H9 (cell line): ENCODE measurements around the gene GID8. TPM values are rescaled to one million over a fixed set of nuclear protein-coding genes. Genes with fewer than 3 reads are reported as not detected.

Source experiments
- DNase-seq: peaks from one replicate; pipeline ENCODE4 v3.0.0-alpha.2; 2017
- H2AFZ ChIP-seq: one replicate; pipeline ENCODE4 v1.6.1; 2013; ENCODE audit warnings: mild to moderate bottlenecking, low read length, control low read depth, moderate library complexity
- H2AK5ac ChIP-seq: 2 replicates; pipeline ENCODE4 v1.6.1; 2013; ENCODE audit warnings: low read length, control low read depth, mixed read lengths; ENCODE audit not compliant: insufficient read length
- H2BK120ac ChIP-seq: one replicate; pipeline ENCODE4 v1.6.1; 2013; ENCODE audit warnings: low read depth, mild to moderate bottlenecking, low read length, control low read depth, inconsistent platforms; ENCODE audit not compliant: poor library complexity, severe bottlenecking
- H2BK12ac ChIP-seq: 2 replicates; pipeline ENCODE4 v1.6.1; 2013; ENCODE audit warnings: low read length, control low read depth, mixed read lengths, low read depth; ENCODE audit not compliant: insufficient read length
- H2BK15ac ChIP-seq: 2 replicates; pipeline ENCODE4 v1.6.1; 2013; ENCODE audit warnings: low read depth, low read length, control low read depth
- H2BK20ac ChIP-seq: one replicate; pipeline ENCODE4 v1.6.1; 2013; ENCODE audit warnings: low read depth, mild to moderate bottlenecking, low read length, control low read depth, inconsistent platforms; ENCODE audit not compliant: poor library complexity, severe bottlenecking
- H2BK5ac ChIP-seq: 2 replicates; pipeline ENCODE4 v1.6.1; 2013; ENCODE audit warnings: low read length, control low read depth, mixed read lengths; ENCODE audit not compliant: insufficient read length
- H3K14ac ChIP-seq: 2 replicates; pipeline ENCODE4 v1.6.1; 2013; ENCODE audit warnings: low read length, control low read depth; ENCODE audit not compliant: insufficient read depth
- H3K18ac ChIP-seq: 2 replicates; pipeline ENCODE4 v1.6.1; 2013; ENCODE audit warnings: low read depth, mild to moderate bottlenecking, mixed read lengths, low read length, control low read depth; ENCODE audit not compliant: insufficient read length
- H3K23ac ChIP-seq: 2 replicates; pipeline ENCODE4 v1.6.1; 2013; ENCODE audit warnings: low read length, control low read depth, mixed read lengths, low read depth; ENCODE audit not compliant: insufficient read length
- H3K23me2 ChIP-seq: 2 replicates; pipeline ENCODE4 v1.6.1; 2013; ENCODE audit warnings: low read depth, mild to moderate bottlenecking, mixed read lengths, low read length, control low read depth; ENCODE audit not compliant: insufficient read length, poor library complexity, severe bottlenecking
- H3K27ac ChIP-seq: 2 replicates; pipeline ENCODE4 v1.5.1; 2013; ENCODE audit warnings: low read length, control low read depth, mixed read lengths, low read depth; ENCODE audit not compliant: insufficient read length
- H3K27me3 ChIP-seq: 2 replicates; pipeline ENCODE4 v1.6.1; 2013; ENCODE audit warnings: low read length, control low read depth, inconsistent platforms; ENCODE audit not compliant: insufficient read depth
- H3K4ac ChIP-seq: 2 replicates; pipeline ENCODE4 v1.6.1; 2013; ENCODE audit warnings: low read depth, mild to moderate bottlenecking, control low read depth, inconsistent platforms, low read length, moderate library complexity
- H3K4me1 ChIP-seq: 2 replicates; pipeline ENCODE4 v1.6.1; 2013; ENCODE audit warnings: low read length, control low read depth, inconsistent platforms; ENCODE audit not compliant: insufficient read depth
- H3K4me2 ChIP-seq: 2 replicates; pipeline ENCODE4 v1.6.1; 2013; ENCODE audit warnings: low read length, control low read depth, mixed read lengths; ENCODE audit not compliant: insufficient read length, insufficient read depth
- H3K56ac ChIP-seq: 2 replicates; pipeline ENCODE4 v1.6.1; 2013; ENCODE audit warnings: low read depth, mild to moderate bottlenecking, mixed read lengths, low read length, control low read depth; ENCODE audit not compliant: insufficient read length
- H3K79me1 ChIP-seq: 2 replicates; pipeline ENCODE4 v1.6.1; 2013; ENCODE audit warnings: low read depth, mild to moderate bottlenecking, moderate library complexity, low read length, control low read depth, inconsistent platforms; ENCODE audit not compliant: insufficient read depth, poor library complexity, severe bottlenecking
- H3K79me2 ChIP-seq: 2 replicates; pipeline ENCODE4 v1.6.1; 2013; ENCODE audit warnings: low read length, control low read depth, inconsistent platforms; ENCODE audit not compliant: insufficient read depth
- H3K9ac ChIP-seq: 2 replicates; pipeline ENCODE4 v1.6.1; 2013; ENCODE audit warnings: low read length, control low read depth, mixed read lengths; ENCODE audit not compliant: insufficient read length; ENCODE audit errors: extremely low read depth
- H3K9me3 ChIP-seq: one replicate; pipeline ENCODE4 v1.6.1; 2013; ENCODE audit warnings: low read depth, low read length, inconsistent platforms; ENCODE audit not compliant: control insufficient read depth
- H3T11ph ChIP-seq: one replicate; pipeline ENCODE4 v1.6.1; 2013; ENCODE audit warnings: mild to moderate bottlenecking, low read length, control low read depth, inconsistent platforms
- H4K20me1 ChIP-seq: one replicate; pipeline ENCODE4 v1.6.1; 2013; ENCODE audit not compliant: control insufficient read depth, insufficient read length, insufficient read depth
- H4K5ac ChIP-seq: 2 replicates; pipeline ENCODE4 v1.6.1; 2013; ENCODE audit warnings: low read depth, mild to moderate bottlenecking, mixed read lengths, low read length, control low read depth; ENCODE audit not compliant: insufficient read length
- H4K8ac ChIP-seq: replicated peaks from 2 replicates; pipeline ENCODE4 v1.6.1; 2013; ENCODE audit warnings: low read length, control low read depth, mixed read lengths, low read depth; ENCODE audit not compliant: insufficient read length
- H4K91ac ChIP-seq: 2 replicates; pipeline ENCODE4 v1.6.1; 2013; ENCODE audit warnings: low read depth, mild to moderate bottlenecking, moderate library complexity, mixed read lengths, low read length, control low read depth; ENCODE audit not compliant: insufficient read length
- H3K27ac Mint-ChIP-seq, 3 experiments: 2 replicates in 2 of 3; 3 replicates in 1 of 3; pipeline ENCODE4 v1.8.0; 2020 to 2021; ENCODE audit warnings: mixed read lengths in 3 of 3, mild to moderate bottlenecking in 1 of 3, moderate library complexity in 1 of 3
- H3K27me3 Mint-ChIP-seq: 2 replicates; pipeline ENCODE4 v1.8.0; 2021; ENCODE audit warnings: low read depth, mild to moderate bottlenecking, moderate library complexity, mixed read lengths
- H3K36me3 Mint-ChIP-seq, 3 experiments: 2 replicates in 2 of 3; 3 replicates in 1 of 3; pipeline ENCODE4 v1.8.0; 2020 to 2021; ENCODE audit warnings: low read depth in 3 of 3, mixed read lengths in 3 of 3; ENCODE audit not compliant: insufficient read depth in 1 of 3
- H3K4me1 Mint-ChIP-seq, 2 experiments: 2 replicates each; pipeline ENCODE4 v1.8.0; 2020; ENCODE audit warnings: mixed read lengths in 2 of 2
- H3K4me3 Mint-ChIP-seq, 2 experiments: 2 replicates in 1 of 2; 3 replicates in 1 of 2; pipeline ENCODE4 v1.8.0; 2020 to 2021; ENCODE audit warnings: mild to moderate bottlenecking in 2 of 2, mixed read lengths in 2 of 2, moderate library complexity in 1 of 2
- H3K9me3 Mint-ChIP-seq, 2 experiments: 2 replicates in 1 of 2; 3 replicates in 1 of 2; pipeline ENCODE4 v1.8.0; 2020; ENCODE audit warnings: mild to moderate bottlenecking in 2 of 2, mixed read lengths in 2 of 2, moderate library complexity in 1 of 2
- WGBS: extraction: QIAGEN DNeasy Blood & Tissue Kit; methylation state at CpG from one replicate; pipeline ENCODE4 v1.1.7; 2013; ENCODE audit warnings: missing lambda C conversion rate, low lambda C conversion rate, mixed read lengths; ENCODE audit not compliant: insufficient read length; ENCODE audit errors: extremely low coverage; 5-methylcytosine and 5-hydroxymethylcytosine counted together
- total RNA-seq: library from RNA; stranded (reverse); gene quantifications from 2 replicates; pipeline ENCODE4 v1.2.1, GENCODE V29; 2021
- TF ChIP-seq, protein P1 (sequence below): fragments of 200-600 bp; sonication (generic); conservative IDR thresholded peaks from 3 replicates; pipeline ENCODE4 v1.8.0; 2021; ENCODE audit warnings: antibody characterized with exemption, mild to moderate bottlenecking

Gene GID8
- total RNA-seq, 1 experiment from 2014 or later = 60.9 TPM

DNA sequence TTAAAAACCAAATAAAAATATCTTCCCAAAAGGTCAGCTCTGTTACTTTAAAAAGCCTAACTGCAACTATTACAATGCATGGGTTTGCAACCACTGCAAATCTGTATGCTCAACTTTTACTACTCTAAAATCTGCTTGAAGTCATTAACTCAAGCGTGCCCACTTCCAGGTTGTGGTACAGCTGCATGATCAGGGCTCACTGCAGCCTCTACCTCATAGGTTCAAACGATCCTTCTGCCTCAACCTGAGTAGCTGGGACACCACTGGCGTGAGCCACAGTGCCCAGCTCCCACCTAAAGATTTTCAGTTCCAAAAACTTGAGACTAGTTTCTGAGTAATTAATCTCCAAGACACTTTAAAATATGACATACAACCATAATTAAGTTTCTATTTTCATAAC, 19.8 kb upstream of the GID8 start:
- H3K79me1 ChIP-seq = peaks cover 4% of the 10 kb centered on the region

More for the DNA sequence above, 19.8 kb upstream of the GID8 start:
- Mint-ChIP-seq H3K4me3 (peak overlapping the region in 1 of 2 experiments; percentile 64; a peak in 2 of 5 replicates), H3K36me3 (peaks cover 4 to 6% (median 5%) of the 10 kb centered on the region in 3 experiments; a peak in 5 of 7 replicates), H3K27ac (peak overlapping the region in 2 of 3 experiments; percentile 20 to 79; a peak in 4 of 7 replicates), H3K4me1 (peaks cover 69 to 76% of the 10 kb centered on the region in 2 experiments), H3K27me3 (no peaks in the 10 kb centered on the region), H3K9me3 (no peaks in the 10 kb centered on the region)
- no peak overlapping the region for H3K56ac ChIP-seq
- peaks cover 7% of the 10 kb centered on the region for H4K20me1 ChIP-seq
- no peak overlapping the region for H2BK20ac ChIP-seq
- no peak overlapping the region for H2AFZ ChIP-seq
- no peak overlapping the region for H3K18ac ChIP-seq
- no peak overlapping the region for H3T11ph ChIP-seq
- no peak overlapping the region for H2BK15ac ChIP-seq
- no CpG with 5 or more reads among the region's 3 CpGs for WGBS
- no peak overlapping the region for H3K23ac ChIP-seq
- no peaks in the 10 kb centered on the region for H3K27me3 ChIP-seq
- no peak overlapping the region for H2AK5ac ChIP-seq
- DNase-seq = no peak
- H3K27ac ChIP-seq = no peak overlapping the region
- H4K5ac ChIP-seq = no peak overlapping the region
- TF ChIP-seq, protein P1, sequence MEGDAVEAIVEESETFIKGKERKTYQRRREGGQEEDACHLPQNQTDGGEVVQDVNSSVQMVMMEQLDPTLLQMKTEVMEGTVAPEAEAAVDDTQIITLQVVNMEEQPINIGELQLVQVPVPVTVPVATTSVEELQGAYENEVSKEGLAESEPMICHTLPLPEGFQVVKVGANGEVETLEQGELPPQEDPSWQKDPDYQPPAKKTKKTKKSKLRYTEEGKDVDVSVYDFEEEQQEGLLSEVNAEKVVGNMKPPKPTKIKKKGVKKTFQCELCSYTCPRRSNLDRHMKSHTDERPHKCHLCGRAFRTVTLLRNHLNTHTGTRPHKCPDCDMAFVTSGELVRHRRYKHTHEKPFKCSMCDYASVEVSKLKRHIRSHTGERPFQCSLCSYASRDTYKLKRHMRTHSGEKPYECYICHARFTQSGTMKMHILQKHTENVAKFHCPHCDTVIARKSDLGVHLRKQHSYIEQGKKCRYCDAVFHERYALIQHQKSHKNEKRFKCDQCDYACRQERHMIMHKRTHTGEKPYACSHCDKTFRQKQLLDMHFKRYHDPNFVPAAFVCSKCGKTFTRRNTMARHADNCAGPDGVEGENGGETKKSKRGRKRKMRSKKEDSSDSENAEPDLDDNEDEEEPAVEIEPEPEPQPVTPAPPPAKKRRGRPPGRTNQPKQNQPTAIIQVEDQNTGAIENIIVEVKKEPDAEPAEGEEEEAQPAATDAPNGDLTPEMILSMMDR = no peak
- no peak overlapping the region for H3K14ac ChIP-seq
- H4K91ac ChIP-seq = no peak overlapping the region
- H2BK5ac ChIP-seq = no peak overlapping the region
- no peak overlapping the region for H2BK12ac ChIP-seq
- peak overlapping the region; percentile 29 for H3K4me2 ChIP-seq
- peaks cover 87% of the 10 kb centered on the region for H3K79me2 ChIP-seq
- peaks cover 34% of the 10 kb centered on the region for H3K4me1 ChIP-seq
- H4K8ac ChIP-seq = no peak overlapping the region
- H3K23me2 ChIP-seq = no peaks in the 10 kb centered on the region
- H3K4ac ChIP-seq = no peak overlapping the region
- no peak overlapping the region for H3K9ac ChIP-seq
- no peaks in the 10 kb centered on the region for H3K9me3 ChIP-seq
- no peak overlapping the region for H2BK120ac ChIP-seq
